Measurements from ENCODE around the gene RGCC. TPM values are rescaled to one million over a fixed set of nuclear protein-coding genes. Genes with fewer than 3 reads are reported as not detected.

Gene RGCC
- total RNA-seq, 1 donor from 2014 or later: 212 TPM

DNA sequence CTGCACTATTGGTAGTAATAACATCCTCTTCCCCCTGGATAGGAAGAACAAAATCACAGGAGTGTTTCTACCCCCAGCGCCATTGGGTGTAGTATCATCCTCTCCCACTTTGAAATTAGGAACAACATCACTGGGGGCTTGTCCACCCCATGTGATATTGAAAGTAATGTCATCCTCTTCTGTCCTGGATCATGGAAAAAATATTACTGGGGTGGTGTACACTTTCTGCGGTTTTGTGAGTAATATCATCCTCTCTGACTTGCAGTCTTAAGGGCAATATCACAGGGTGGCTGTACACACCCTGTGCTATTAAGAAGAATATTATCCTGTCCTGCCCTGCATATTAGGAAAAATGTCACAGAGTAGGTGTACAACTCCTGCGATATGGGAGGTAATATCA lies 4.9 kb upstream of the RGCC start:
- intact Hi-C loops (cut with DNase I): loop anchor here (10.0 kb wide), 1 partner anchor 202 kb away; no protein-coding TSS in a partner anchor
- Histone ChIP-seq H3K27me3 (no peaks in the 10 kb centered on the region), H3K36me3 (no peaks in the 10 kb centered on the region), H3K4me3 (no peak overlapping the region), H3K4me1 (no peaks in the 10 kb centered on the region), H3K9me3 (no peaks in the 10 kb centered on the region), H3K27ac (no peak overlapping the region)
- TF ChIP-seq CTCF (IDR thresholded peaks at IDR 0.05) (no peak), POLR2A (IDR thresholded peaks at IDR 0.05) (no peak), POLR2AphosphoS5 (IDR thresholded peaks at IDR 0.05; ENCODE audit: insufficient read depth in 1 of 2, low read depth in 1 of 2) (no peak)
- DNase-seq (ENCODE audit: extremely low spot score in 2 of 2): no peak

- intact Hi-C loops (cut with DNase I): loop anchor here (10.0 kb wide), 1 partner anchor 201 kb away; no protein-coding TSS in a partner anchor
- Histone ChIP-seq H3K27me3 (no peaks in the 10 kb centered on the region), H3K36me3 (no peaks in the 10 kb centered on the region), H3K9me3 (no peaks in the 10 kb centered on the region), H3K4me1 (peaks cover 10% of the 10 kb centered on the region), H3K4me3 (no peak overlapping the region), H3K27ac (no peak overlapping the region)
- no peak for DNase-seq (ENCODE audit: extremely low spot score in 2 of 2)
- TF ChIP-seq POLR2AphosphoS5 (IDR thresholded peaks at IDR 0.05; ENCODE audit: insufficient read depth in 1 of 2, low read depth in 1 of 2) (no peak), CTCF (IDR thresholded peaks at IDR 0.05) (no peak), POLR2A (IDR thresholded peaks at IDR 0.05) (no peak)
Observed at GRCh38 chr13:41453620-41454019, 3.7 kb upstream of the RGCC start.

- Histone ChIP-seq H3K4me3 (no peak overlapping the region), H3K27ac (no peak overlapping the region), H3K36me3 (no peaks in the 10 kb centered on the region), H3K4me1 (peaks cover 15% of the 10 kb centered on the region), H3K27me3 (no peaks in the 10 kb centered on the region), H3K9me3 (no peaks in the 10 kb centered on the region)
- DNase-seq (ENCODE audit: extremely low spot score in 2 of 2): no peak
- TF ChIP-seq CTCF (IDR thresholded peaks at IDR 0.05): no peak
- TF ChIP-seq POLR2A (IDR thresholded peaks at IDR 0.05): no peak
- TF ChIP-seq POLR2AphosphoS5 (IDR thresholded peaks at IDR 0.05; ENCODE audit: insufficient read depth in 1 of 2, low read depth in 1 of 2): no peak
- intact Hi-C loops (cut with DNase I): loop anchor here (10.0 kb wide), 1 partner anchor 201 kb away; no protein-coding TSS in a partner anchor
Observed at GRCh38 chr13:41454170-41454569, 3.2 kb upstream of the RGCC start.

DNA sequence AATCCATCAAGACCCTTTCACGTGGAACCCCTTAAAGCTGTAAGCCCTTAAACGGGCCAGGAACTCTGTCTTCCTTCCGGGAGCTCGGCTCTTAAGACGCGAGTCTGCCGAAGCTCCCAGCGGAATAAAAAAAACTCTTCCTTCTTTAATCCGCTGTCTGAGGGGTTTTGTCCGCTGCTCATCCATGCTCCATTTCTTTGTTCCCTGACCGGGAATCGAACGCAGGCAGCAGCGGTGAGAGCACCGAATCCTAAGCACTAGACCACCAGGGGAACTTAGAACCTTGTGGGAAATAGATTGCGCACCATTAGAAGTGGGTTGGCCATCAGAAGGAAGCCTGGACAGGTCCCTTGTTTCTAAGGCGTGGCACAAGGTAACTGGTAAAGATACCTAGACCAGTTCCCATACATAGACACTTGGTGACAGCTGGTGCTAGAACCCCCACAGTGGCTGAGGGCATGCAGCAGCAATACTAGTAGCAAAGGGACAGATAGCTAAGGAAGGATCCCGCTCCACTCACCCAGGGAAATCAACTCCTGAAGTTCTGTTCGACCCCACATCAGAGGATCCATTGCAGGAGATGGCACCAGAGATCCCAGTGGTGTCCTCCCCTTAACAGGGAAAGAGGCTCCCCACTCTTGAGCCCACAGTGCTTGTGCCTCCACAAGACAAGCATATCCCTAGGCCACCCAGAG lies 1.5 kb upstream of the RGCC start:
- DNase-seq (ENCODE audit: extremely low spot score in 2 of 2): no peak
- intact Hi-C loops (cut with DNase I): loop anchor here (10.0 kb wide), 1 partner anchor 199 kb away; no protein-coding TSS in a partner anchor
- Histone ChIP-seq H3K9me3 (no peaks in the 10 kb centered on the region), H3K4me1 (peaks cover 27% of the 10 kb centered on the region), H3K27me3 (no peaks in the 10 kb centered on the region), H3K27ac (no peak overlapping the region), H3K4me3 (no peak overlapping the region), H3K36me3 (no peaks in the 10 kb centered on the region)
- no peak for TF ChIP-seq POLR2AphosphoS5 (IDR thresholded peaks at IDR 0.05; ENCODE audit: insufficient read depth in 1 of 2, low read depth in 1 of 2)

DNA sequence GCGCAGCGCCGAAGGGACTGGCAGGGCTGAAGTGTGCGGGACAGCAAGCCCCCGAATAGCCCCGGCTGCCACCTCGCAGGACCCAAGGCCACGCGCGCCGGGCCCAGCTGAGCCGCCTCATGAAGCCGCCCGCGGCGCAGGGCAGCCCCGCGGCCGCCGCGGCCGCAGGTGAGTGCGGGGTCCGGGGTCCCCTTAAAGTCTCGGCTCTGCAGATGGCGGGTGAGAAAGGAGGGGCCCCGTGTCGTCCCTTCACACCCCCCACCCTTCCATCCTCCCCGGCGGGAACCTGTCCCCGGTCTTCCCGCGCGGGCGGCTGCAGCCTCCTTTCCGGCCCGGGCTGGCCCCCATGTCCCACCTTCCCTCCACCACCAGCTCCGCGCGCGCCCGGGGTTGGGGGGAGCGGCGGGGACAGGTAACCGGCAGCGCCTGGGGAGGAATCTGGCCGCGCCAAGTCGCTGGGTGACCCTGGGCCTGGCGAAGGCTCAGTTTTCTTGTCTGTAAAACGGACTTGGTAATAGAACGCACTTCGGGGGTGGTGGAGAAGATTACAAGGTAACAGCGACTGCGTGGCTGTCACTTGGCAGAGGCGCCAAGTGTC lies 338 bp downstream of the RGCC start:
- Histone ChIP-seq H3K27ac (peak overlapping the region; percentile 76), H3K36me3 (no peaks in the 10 kb centered on the region), H3K4me3 (peak overlapping the region; percentile 71 to 88), H3K9me3 (no peaks in the 10 kb centered on the region), H3K4me1 (peaks cover 27% of the 10 kb centered on the region), H3K27me3 (no peaks in the 10 kb centered on the region)
- no peak for TF ChIP-seq CTCF (IDR thresholded peaks at IDR 0.05)
- peak in 1 of 2 donors; percentile 13 for TF ChIP-seq POLR2AphosphoS5 (IDR thresholded peaks at IDR 0.05; ENCODE audit: insufficient read depth in 1 of 2, low read depth in 1 of 2)
- no peak for TF ChIP-seq POLR2A (IDR thresholded peaks at IDR 0.05)
- DNase-seq (ENCODE audit: extremely low spot score in 2 of 2): no peak
- intact Hi-C loops (cut with DNase I): loop anchor here (10.0 kb wide), 1 partner anchor 197 kb away; no protein-coding TSS in a partner anchor
